ENCODE results near the gene SLC9C1.

Gene SLC9C1

GRCh38 chr3:112129925-112130637 lies 163.9 kb downstream of the SLC9C1 start:
- no peak for DNase-seq

GRCh38 chr3:112128843-112129727 lies 164.9 kb downstream of the SLC9C1 start:
- DNase-seq: peak in 1 of 2 donors; percentile 24

DNA sequence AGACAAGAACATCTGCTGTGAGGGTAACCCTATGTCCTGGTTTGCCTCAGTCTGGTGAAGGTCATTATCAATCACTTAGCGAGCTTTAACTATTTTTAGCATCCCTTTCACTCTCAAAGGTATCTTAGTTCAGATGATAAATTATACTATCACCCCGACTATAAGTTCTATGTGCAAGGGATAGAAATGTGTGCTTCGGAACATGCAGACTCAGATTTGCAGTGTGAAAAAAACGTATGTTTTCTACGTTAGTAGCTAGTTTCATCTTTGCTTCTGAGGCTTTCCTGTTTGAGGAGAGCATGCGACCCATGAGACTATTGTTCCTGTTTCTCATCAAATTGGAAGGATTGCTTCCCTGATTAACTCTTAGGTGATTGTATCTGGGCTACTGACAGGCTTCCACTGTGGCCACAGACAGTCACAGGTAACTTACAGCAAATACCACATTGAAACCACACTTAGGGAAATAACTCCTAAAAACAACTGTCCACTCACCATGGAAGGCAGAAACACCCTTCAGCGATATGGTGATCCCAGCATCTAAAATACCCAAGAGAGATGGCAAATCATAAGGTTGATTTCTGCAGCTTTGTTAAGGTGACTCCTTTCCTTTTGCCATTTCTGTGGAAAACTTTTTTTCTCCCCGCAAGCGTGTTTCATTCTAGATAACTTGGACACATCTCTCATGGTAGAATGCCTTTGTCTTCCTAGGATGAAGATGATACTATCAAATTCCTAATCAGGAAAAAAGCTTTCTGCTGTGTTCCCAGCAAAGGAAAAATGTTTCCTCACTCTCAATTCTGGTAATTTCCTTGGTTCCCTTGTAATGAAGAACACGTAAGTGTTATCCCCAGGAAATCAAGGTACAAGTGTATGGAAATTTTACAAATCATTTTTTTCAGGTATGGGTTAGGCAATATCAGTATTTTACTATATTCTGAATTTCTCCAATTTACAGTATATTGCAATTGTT lies 166.2 kb downstream of the SLC9C1 start:
- no peak for DNase-seq

- no peak for DNase-seq
Measured at GRCh38 chr3:112126511-112126911, 167.5 kb downstream of the SLC9C1 start.

- DNase-seq: no peak
Measured at GRCh38 chr3:112124907-112125607, 169.0 kb downstream of the SLC9C1 start.

DNA sequence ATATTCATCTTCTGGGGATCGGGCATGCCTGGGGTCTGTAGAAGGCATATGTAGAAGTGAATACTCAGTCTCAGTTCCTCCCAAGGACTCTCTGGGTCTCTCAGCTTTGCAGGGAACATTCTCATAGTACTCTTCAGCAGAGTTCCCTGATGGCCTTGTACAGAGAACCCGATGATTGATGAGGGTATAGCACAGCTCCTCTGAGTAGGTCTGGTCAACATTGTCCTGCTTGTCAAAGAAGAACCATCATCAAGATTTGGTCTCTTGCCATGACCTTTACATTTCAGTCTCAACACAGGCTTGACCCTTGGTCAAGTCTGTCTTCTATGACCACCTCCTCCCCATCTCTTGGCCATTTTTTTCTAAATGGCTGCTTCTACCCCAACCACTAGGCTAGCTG lies 170.5 kb downstream of the SLC9C1 start:
- DNase-seq: no peak

GRCh38 chr3:112122870-112123269 lies 171.1 kb downstream of the SLC9C1 start:
- DNase-seq: no peak

DNA sequence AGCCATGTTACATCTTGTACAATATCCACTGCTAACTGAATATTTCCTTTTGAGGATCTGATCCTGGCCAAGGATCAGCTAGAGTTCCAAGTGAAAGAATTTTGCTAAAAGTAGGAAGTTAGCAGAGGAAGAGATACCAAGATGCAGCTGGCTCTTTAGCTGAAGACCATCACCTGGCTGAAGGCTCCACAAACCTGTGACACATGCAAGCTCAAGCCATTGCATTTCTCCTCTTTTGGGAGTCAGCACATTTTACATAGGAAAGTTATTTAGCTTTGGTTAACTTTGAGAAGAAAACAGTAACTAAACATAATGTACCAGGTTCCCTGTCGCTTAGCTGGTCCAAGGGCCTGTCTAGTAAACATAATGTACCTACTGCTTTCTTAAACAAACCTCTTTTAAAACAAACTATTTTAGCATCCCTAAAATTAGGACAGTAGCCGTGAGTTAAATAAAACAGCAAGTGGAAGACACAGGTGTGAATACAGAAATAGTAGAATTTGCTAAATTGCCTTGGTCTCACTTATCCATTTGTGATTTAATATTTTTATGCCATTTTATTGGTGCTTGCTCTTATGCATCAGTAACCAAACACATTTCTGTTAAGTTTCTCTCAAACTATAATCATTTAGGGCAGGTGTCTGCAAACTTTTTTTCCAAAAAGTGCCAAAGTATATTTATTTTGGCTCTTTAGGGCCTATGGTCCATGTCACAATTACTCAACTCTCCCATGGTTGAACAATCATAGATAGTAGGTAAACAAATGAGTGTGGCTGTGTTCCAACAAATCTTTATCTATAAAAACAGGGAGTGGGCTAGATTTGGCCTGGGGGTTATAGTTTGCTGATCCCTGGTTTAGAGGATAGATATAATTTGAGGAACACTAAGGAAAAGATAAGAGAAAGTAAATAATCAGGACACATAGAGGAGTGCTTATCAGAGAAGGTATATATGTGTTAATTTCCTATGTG lies 172.2 kb downstream of the SLC9C1 start:
- DNase-seq: no peak

DNA sequence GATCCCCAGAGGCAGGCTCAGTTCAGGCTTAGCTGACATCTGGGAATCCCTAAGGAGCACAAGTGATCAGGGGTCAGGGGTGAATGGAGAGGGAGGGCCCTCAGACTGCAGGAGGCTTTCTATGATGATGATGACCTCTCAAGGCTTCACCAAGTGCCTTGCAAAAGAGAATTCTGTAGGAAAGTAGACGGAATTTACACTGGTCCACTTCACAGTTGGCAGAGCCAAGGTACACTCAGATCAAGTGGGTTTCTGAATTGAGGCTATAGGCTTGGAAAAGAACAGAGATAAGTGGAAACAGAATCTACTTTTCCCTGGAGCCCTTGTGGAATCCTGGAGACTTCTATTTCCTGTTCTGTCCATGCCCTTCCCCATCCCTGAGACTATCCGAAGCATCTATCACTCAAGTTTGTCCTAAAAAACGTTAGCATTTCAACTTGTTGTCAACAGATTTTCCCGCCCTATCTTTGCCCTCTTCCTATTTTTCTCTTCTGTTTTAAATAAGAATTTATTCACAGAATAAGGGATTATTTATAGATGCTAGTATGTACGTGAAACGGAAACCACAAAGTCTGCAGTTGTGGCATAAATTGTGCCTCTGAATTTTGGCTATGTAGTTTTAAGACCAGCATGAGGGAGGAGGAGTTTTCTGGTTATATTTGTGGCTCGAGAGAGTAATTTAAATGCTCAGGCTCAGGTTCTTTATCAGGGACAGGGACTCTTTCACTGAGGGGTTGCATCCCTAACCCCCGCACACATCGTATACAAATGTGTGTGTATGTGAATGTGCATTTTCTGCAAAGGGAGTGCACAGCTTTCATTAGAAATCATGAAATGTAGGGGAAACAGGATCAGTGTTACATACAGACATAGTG lies 173.8 kb downstream of the SLC9C1 start:
- DNase-seq: no peak

DNA sequence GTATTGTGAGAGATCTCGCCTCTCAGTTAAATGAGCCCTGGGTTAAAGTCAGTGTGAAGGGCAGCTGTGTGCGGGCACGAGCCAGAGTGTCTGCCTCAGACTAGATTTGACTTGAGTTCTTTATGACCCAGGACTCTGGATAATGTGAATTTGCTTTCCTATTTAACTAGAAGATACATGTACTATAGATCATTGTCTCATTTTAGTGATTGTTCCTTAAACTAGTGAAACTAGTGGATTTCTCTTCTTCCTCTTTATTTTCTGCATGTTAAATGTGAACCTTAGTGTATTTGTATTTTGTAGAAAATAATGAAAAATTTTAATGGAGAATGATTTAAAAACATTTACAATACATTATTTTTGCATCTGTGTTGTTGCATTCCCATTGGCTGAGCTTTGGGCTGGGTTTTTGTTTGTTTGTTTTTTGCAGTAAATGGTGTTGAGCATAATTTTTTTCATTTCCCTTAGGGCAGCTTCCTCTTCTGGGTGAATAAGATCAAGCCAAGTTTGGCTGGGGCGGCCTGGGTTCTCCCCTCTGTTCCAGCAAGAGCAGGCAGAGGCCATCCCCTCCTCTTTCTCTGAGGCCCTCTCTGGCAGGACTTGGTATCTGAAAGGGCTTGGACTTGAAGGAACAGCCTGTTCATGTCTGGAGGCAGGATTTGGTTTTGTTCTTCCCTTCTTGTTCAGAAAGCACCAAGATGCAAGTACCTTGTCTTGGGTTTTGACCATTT lies 176.0 kb downstream of the SLC9C1 start:
- DNase-seq: no peak

DNA sequence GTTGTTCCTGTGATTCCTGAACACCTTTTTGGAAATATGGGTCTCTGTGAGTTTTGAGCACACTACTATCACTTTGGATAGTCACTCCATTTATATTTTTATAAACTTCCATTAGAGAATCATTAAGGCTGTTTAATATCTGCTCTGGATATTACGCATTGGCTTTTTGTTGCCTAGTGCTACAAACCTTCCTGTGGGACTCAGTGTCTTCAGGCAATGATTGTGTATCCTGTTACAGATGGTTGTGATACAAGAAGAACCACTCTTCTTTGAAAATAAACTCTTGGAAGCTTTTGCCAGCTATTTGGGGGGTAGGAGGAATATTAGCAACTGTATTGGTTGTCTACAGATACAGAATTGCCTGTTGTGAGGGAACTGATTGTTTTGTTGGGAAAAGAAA lies 176.6 kb downstream of the SLC9C1 start:
- DNase-seq: no peak

DNA sequence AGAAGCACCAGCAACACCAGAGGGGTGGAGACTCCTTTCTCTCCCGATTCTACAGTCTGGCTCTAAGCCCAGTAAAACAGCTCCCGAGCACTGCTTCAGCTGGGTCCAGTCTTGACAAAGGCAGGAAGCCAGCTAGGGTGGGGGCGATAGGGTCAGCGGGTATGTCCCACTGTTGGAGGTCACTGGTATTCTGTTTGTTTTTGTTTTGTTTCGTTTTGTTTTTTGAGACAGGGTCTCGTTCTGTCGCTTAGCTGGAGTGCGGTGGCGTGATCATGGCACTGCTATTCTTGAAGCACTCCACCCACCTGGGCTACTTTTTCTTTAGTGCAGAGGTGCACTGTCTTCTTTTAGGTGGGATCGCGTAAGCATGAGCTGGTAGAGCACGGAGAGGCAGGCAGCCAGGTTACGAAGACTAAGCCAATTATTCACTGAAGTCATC lies 177.2 kb downstream of the SLC9C1 start:
- DNase-seq: no peak

- DNase-seq: no peak
Measured at GRCh38 chr3:112115806-112116383, 178.1 kb downstream of the SLC9C1 start.

- DNase-seq: no peak
Measured at GRCh38 chr3:112115161-112115739, 178.8 kb downstream of the SLC9C1 start.

GRCh38 chr3:112114576-112115160 lies 179.3 kb downstream of the SLC9C1 start:
- DNase-seq: no peak

GRCh38 chr3:112111785-112112402 lies 182.1 kb downstream of the SLC9C1 start:
- peak; percentile 39 to 44 for DNase-seq

DNA sequence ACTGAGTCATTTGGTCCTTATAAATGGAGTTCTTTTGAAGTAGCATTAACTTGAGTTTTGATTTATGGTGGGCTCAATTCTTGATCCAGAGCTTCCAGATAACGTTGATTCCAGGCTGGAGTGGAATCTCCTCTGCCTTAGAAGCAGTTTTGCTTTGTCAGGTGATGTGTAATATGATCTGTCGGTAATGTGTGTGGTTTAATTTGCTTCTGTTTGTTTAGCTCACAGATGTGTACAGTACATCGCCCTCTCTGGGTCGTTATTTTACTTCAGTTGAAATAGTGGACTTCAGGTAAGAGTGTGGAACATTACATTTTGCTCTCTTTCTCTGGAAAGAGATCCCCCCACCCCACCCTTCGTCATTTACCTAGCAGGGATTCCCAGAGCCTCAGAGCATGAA lies 184.7 kb downstream of the SLC9C1 start:
- DNase-seq: no peak

GRCh38 chr3:112104774-112105173 lies 189.2 kb downstream of the SLC9C1 start:
- DNase-seq: no peak
